WTC11 (cell line): ENCODE results near the gene EPB41. TPM values are rescaled to one million over a fixed set of nuclear protein-coding genes. Genes with fewer than 3 reads are reported as not detected.

ENCODE experiments used
- ATAC-seq: fragments of 200-7000 bp; cut with Tn5 transposase; 2 replicates; pipeline ENCODE4 v1.10.0; 2021; ENCODE audit warnings: mild to moderate bottlenecking, moderate library complexity
- CTCF ChIA-PET: fragments of 300-600 bp; sonication (Branson Sonifier 250); formaldehyde crosslinking; loops from one replicate; lab custom pipeline; 2021; ENCODE audit warnings: antibody characterized with exemption; lab: Charles Lee
- POLR2A ChIA-PET: fragments of 350-600 bp; sonication (Branson Sonifier 250); formaldehyde crosslinking; loops from one replicate; lab custom pipeline; 2021; ENCODE audit warnings: antibody characterized with exemption; lab: Charles Lee
- DNase-seq: peaks from one replicate; pipeline ENCODE4 v3.0.0; 2021; ENCODE audit warnings: low spot score
- H3K27ac Mint-ChIP-seq: 2 replicates; pipeline ENCODE4 v1.8.0; 2021; ENCODE audit warnings: mixed read lengths
- H3K27me3 Mint-ChIP-seq: 2 replicates; pipeline ENCODE4 v1.8.0; 2021; ENCODE audit warnings: low read depth, mild to moderate bottlenecking, moderate library complexity, mixed read lengths
- H3K36me3 Mint-ChIP-seq: 2 replicates; pipeline ENCODE4 v1.8.0; 2021; ENCODE audit warnings: mixed read lengths
- H3K4me1 Mint-ChIP-seq: 2 replicates; pipeline ENCODE4 v1.8.0; 2022; ENCODE audit warnings: mixed read lengths
- H3K4me3 Mint-ChIP-seq: 2 replicates; pipeline ENCODE4 v1.8.0; 2021; ENCODE audit warnings: mild to moderate bottlenecking, moderate library complexity, mixed read lengths
- H3K9me3 Mint-ChIP-seq: 2 replicates; pipeline ENCODE4 v1.8.0; 2021; ENCODE audit warnings: mixed read lengths
- ARID4B ChIP-seq: sonication (generic); formaldehyde crosslinking; IDR thresholded peaks from 2 replicates; pipeline ENCODE4 v1.8.0; 2023; ENCODE audit warnings: missing genetic modification reagents, mild to moderate bottlenecking, borderline replicate concordance
- CTCF ChIP-seq: fragments of 200-600 bp; IDR thresholded peaks from 2 replicates; pipeline ENCODE4 v1.8.0; 2022; ENCODE audit warnings: antibody characterized with exemption
- ELF4 ChIP-seq: sonication (generic); formaldehyde crosslinking; IDR thresholded peaks from 2 replicates; pipeline ENCODE4 v1.8.1; 2022; ENCODE audit warnings: low read depth, mild to moderate bottlenecking, moderate library complexity, missing genetic modification reagents
- EMX1 ChIP-seq: fragments of 250-450 bp; sonication (Bioruptor Pico); IDR thresholded peaks from 2 replicates; pipeline ENCODE4 v1.8.0; 2021; ENCODE audit warnings: mild to moderate bottlenecking
- FOXP1 ChIP-seq: sonication (generic); formaldehyde crosslinking; IDR thresholded peaks from 2 replicates; pipeline ENCODE4 v1.8.0; 2022; ENCODE audit warnings: missing genetic modification reagents, mild to moderate bottlenecking, moderate library complexity, borderline replicate concordance
- HMGXB4 ChIP-seq: sonication (generic); formaldehyde crosslinking; IDR thresholded peaks from 2 replicates; pipeline ENCODE4 v1.8.1; 2023; ENCODE audit warnings: mild to moderate bottlenecking, moderate library complexity, missing genetic modification reagents
- IRF2 ChIP-seq: sonication (generic); formaldehyde crosslinking; IDR thresholded peaks from 2 replicates; pipeline ENCODE4 v1.8.0; 2022; ENCODE audit warnings: low read depth, missing genetic modification reagents, borderline replicate concordance
- MLX ChIP-seq: sonication (generic); formaldehyde crosslinking; IDR thresholded peaks from 2 replicates; pipeline ENCODE4 v1.8.1; 2023; ENCODE audit warnings: mild to moderate bottlenecking, missing genetic modification reagents, moderate library complexity
- NFE2L1 ChIP-seq: sonication (generic); formaldehyde crosslinking; IDR thresholded peaks from 2 replicates; pipeline ENCODE4 v1.8.1; 2023; ENCODE audit warnings: missing genetic modification reagents
- NR1H2 ChIP-seq: sonication (generic); formaldehyde crosslinking; IDR thresholded peaks from 2 replicates; pipeline ENCODE4 v1.9.0; 2021; ENCODE audit warnings: mild to moderate bottlenecking, moderate library complexity, missing genetic modification reagents
- NR2C2 ChIP-seq: sonication (generic); formaldehyde crosslinking; IDR thresholded peaks from 2 replicates; pipeline ENCODE4 v1.8.0; 2022; ENCODE audit warnings: mild to moderate bottlenecking, missing genetic modification reagents
- SP1 ChIP-seq: sonication (generic); formaldehyde crosslinking; conservative IDR thresholded peaks from 2 replicates; pipeline ENCODE4 v1.8.1; 2022; ENCODE audit warnings: missing genetic modification reagents
- USF1 ChIP-seq: sonication (generic); formaldehyde crosslinking; IDR thresholded peaks from 2 replicates; pipeline ENCODE4 v1.8.0; 2022; ENCODE audit warnings: mild to moderate bottlenecking, missing genetic modification reagents
- ZNF138 ChIP-seq: sonication (generic); formaldehyde crosslinking; conservative IDR thresholded peaks from 2 replicates; pipeline ENCODE4 v1.8.1; 2022; ENCODE audit warnings: mild to moderate bottlenecking, moderate library complexity, missing genetic modification reagents
- ZNF423 ChIP-seq: fragments of 250-450 bp; sonication (Bioruptor Pico); IDR thresholded peaks from 2 replicates; pipeline ENCODE4 v2.1.2; 2022; ENCODE audit warnings: mild to moderate bottlenecking, moderate library complexity
- total RNA-seq: library from RNA; stranded (reverse); gene quantifications from 3 replicates; pipeline ENCODE4 v1.2.3, GENCODE V29; 2021
- TF ChIP-seq, protein P1 (sequence below): sonication (generic); formaldehyde crosslinking; IDR thresholded peaks from 2 replicates; pipeline ENCODE4 v1.8.0; 2022; ENCODE audit warnings: mild to moderate bottlenecking, missing genetic modification reagents
- TF ChIP-seq, protein P2 (sequence below): sonication (generic); formaldehyde crosslinking; IDR thresholded peaks from 2 replicates; pipeline ENCODE4 v1.8.1; 2023; ENCODE audit warnings: mild to moderate bottlenecking, missing genetic modification reagents, moderate library complexity

Gene EPB41
- total RNA-seq, 1 experiment from 2014 or later: 85.0 TPM

- TF ChIP-seq ZNF423 (CRISPR knock-in tag): no peak
- no peak for TF ChIP-seq NFE2L1 (CRISPR knock-in tag)
- no peak for TF ChIP-seq NR2C2 (CRISPR knock-in tag)
- POLR2A ChIA-PET: interaction anchor here (0.6 kb wide), 2 partner anchors 315 to 317 kb away, joined by 3 to 5 read pairs; no protein-coding TSS in a partner anchor
- Mint-ChIP-seq H3K4me3 (peak overlapping the region; percentile 45), H3K27me3 (peaks cover 21% of the 10 kb centered on the region), H3K36me3 (no peaks in the 10 kb centered on the region), H3K4me1 (peaks cover 11% of the 10 kb centered on the region), H3K9me3 (no peaks in the 10 kb centered on the region), H3K27ac (no peak overlapping the region)
- CTCF ChIA-PET: interaction anchor here (0.6 to 6.3 kb wide), 11 partner anchors 7 to 239 kb away, joined by 3 to 45 read pairs (median 5); partner anchors contain the start of gene SRSF4
- DNase-seq (no peak), ATAC-seq (no peak)
Measured at GRCh38 chr1:29120367-29120766, 206.0 kb downstream of the EPB41 start.

GRCh38 chr1:29120947-29121485 is 206.6 kb downstream of the EPB41 start:
- ATAC-seq (peak; percentile 33), DNase-seq (peak; percentile 87)
- Mint-ChIP-seq H3K27me3 (peaks cover 23% of the 10 kb centered on the region), H3K4me1 (peaks cover 18% of the 10 kb centered on the region), H3K27ac (no peak overlapping the region), H3K36me3 (no peaks in the 10 kb centered on the region), H3K4me3 (peak overlapping the region; percentile 45), H3K9me3 (no peaks in the 10 kb centered on the region)
- POLR2A ChIA-PET: interaction anchor here (0.6 to 2.3 kb wide), 5 partner anchors 8 to 385 kb away, joined by 3 to 8 read pairs (median 5); partner anchors contain the start of genes SRSF4 and YTHDF2
- CTCF ChIA-PET: interaction anchor here (0.6 to 6.3 kb wide), 16 partner anchors 8 to 337 kb away, joined by 3 to 45 read pairs (median 5); partner anchors contain the start of gene SRSF4
- TF ChIP-seq MLX (CRISPR knock-in tag) (0 out of 2 replicates have a peak, but pooled peaks have one; percentile 16), ZNF138 (no peak), SP1 (CRISPR knock-in tag) (no peak; the same call in 1 of the 2 replicates), IRF2 (no peak), EMX1 (CRISPR knock-in tag) (0 out of 2 replicates have a peak, but pooled peaks have one; percentile 45), USF1 (peak; percentile 48; the same call in 1 of the 2 replicates), CTCF (peak; percentile 56), ELF4 (0 out of 2 replicates have a peak, but pooled peaks have one; percentile 44), HMGXB4 (CRISPR knock-in tag) (peak; percentile 97), FOXP1 (CRISPR knock-in tag) (peak; percentile 54; the same call in 1 of the 2 replicates), NR1H2 (CRISPR knock-in tag) (no peak), ARID4B (0 out of 2 replicates have a peak, but pooled peaks have one; percentile 56)
- TF ChIP-seq, protein P1, sequence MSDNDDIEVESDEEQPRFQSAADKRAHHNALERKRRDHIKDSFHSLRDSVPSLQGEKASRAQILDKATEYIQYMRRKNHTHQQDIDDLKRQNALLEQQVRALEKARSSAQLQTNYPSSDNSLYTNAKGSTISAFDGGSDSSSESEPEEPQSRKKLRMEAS (CRISPR knock-in tag): peak; percentile 28; the same call in 1 of the 2 replicates
- TF ChIP-seq, protein P2, sequence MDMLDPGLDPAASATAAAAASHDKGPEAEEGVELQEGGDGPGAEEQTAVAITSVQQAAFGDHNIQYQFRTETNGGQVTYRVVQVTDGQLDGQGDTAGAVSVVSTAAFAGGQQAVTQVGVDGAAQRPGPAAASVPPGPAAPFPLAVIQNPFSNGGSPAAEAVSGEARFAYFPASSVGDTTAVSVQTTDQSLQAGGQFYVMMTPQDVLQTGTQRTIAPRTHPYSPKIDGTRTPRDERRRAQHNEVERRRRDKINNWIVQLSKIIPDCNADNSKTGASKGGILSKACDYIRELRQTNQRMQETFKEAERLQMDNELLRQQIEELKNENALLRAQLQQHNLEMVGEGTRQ: peak; percentile 51
